ENCODE results near the gene USP12.

- no peak for TF ChIP-seq CTCF (IDR thresholded peaks at IDR 0.05; ENCODE audit: low read depth, low read length)
- no peak for TF ChIP-seq EZH2phosphoT487 (IDR thresholded peaks at IDR 0.05; ENCODE audit: low read depth)
Observed at GRCh38 chr13:27037171-27037570, 134.4 kb downstream of the USP12 start.

All from OCI-LY3 (cell line).